ENCODE data around the gene MOCS3. TPM values are rescaled to one million over a fixed set of nuclear protein-coding genes. Genes with fewer than 3 reads are reported as not detected.

MOCS3 gene
- total RNA-seq, 1 experiment from 2014 or later = 13.4 TPM

GRCh38 chr20:51003753-51004152 lies 45.1 kb downstream of the MOCS3 start:
- ChIA-PET POLR2A (ENCODE audit: unreplicated experiment) (no interaction called here), CTCF (interaction anchor here (0.7 kb wide), 1 partner anchor 306 kb away, joined by 7 read pairs; no protein-coding TSS in a partner anchor)

GRCh38 chr20:51004305-51004727 lies 45.7 kb downstream of the MOCS3 start:
- no peaks in the 10 kb centered on the region for H3K9me3 ChIP-seq (ENCODE audit: low read length)
- H4K20me1 ChIP-seq (ENCODE audit: low read length) = no peaks in the 10 kb centered on the region
- no peak for ATAC-seq
- H3K9ac ChIP-seq (ENCODE audit: low read length) = no peak overlapping the region
- H2AFZ ChIP-seq (ENCODE audit: low read length) = no peak overlapping the region
- no peak overlapping the region for H3K4me2 ChIP-seq (ENCODE audit: low read length)
- TF ChIP-seq CTCF (conservative IDR thresholded peaks at IDR 0.05; ENCODE audit: low read depth, low read length) (no peak), EZH2phosphoT487 (IDR thresholded peaks at IDR 0.05; ENCODE audit: borderline replicate concordance, low read length) (no peak), EZH2 (IDR thresholded peaks at IDR 0.05; ENCODE audit: low read length, unreplicated experiment) (no peak)
- DNase-seq = no peak
- no peaks in the 10 kb centered on the region; the same call in 1 of the 2 replicates for H3K36me3 ChIP-seq (ENCODE audit: low read depth, low read length)
- H3F3A ChIP-seq (ENCODE audit: low read length, unreplicated experiment) = no peaks in the 10 kb centered on the region
- ChIA-PET POLR2A (ENCODE audit: unreplicated experiment) (no interaction called here), CTCF (no interaction called here)
- no peak overlapping the region for H3K4me3 ChIP-seq (ENCODE audit: low read length)
- no peak overlapping the region for H3K27ac ChIP-seq (ENCODE audit: low read length)
- H3K9me2 ChIP-seq (replicated peaks; ENCODE audit: low read length) = no peaks in the 10 kb centered on the region
- H3K4me1 ChIP-seq (ENCODE audit: insufficient read depth, low read length) = no peaks in the 10 kb centered on the region
- BruUV-seq (replicated peaks) = no TSS peak
- H3K79me2 ChIP-seq (ENCODE audit: low read length) = no peaks in the 10 kb centered on the region
- no peaks in the 10 kb centered on the region for H3K27me3 ChIP-seq (ENCODE audit: low read length)
- intact Hi-C loops (cut with micrococcal nuclease) = no loop called here

More at GRCh38 chr20:51003753-51004152, 45.1 kb downstream of the MOCS3 start:
- Histone ChIP-seq H3K9me3 (ENCODE audit: low read length) (no peaks in the 10 kb centered on the region), H3K4me1 (ENCODE audit: insufficient read depth, low read length) (no peaks in the 10 kb centered on the region), H3K79me2 (ENCODE audit: low read length) (no peaks in the 10 kb centered on the region), H3K27ac (ENCODE audit: low read length) (no peak overlapping the region), H3K4me3 (ENCODE audit: low read length) (no peak overlapping the region), H3K27me3 (ENCODE audit: low read length) (no peaks in the 10 kb centered on the region), H3K4me2 (ENCODE audit: low read length) (no peak overlapping the region), H4K20me1 (ENCODE audit: low read length) (no peaks in the 10 kb centered on the region), H2AFZ (ENCODE audit: low read length) (no peak overlapping the region), H3F3A (ENCODE audit: low read length, unreplicated experiment) (no peaks in the 10 kb centered on the region), H3K36me3 (ENCODE audit: low read depth, low read length) (no peaks in the 10 kb centered on the region), H3K9ac (ENCODE audit: low read length) (no peak overlapping the region), H3K9me2 (replicated peaks; ENCODE audit: low read length) (no peaks in the 10 kb centered on the region)
- TF ChIP-seq EZH2phosphoT487 (IDR thresholded peaks at IDR 0.05; ENCODE audit: borderline replicate concordance, low read length) (no peak), CTCF (conservative IDR thresholded peaks at IDR 0.05; ENCODE audit: low read depth, low read length) (no peak), EZH2 (IDR thresholded peaks at IDR 0.05; ENCODE audit: low read length, unreplicated experiment) (no peak)
- intact Hi-C loops (cut with micrococcal nuclease) = no loop called here
- no peak for ATAC-seq
- no peak for DNase-seq
- BruUV-seq (replicated peaks) = no TSS peak

GRCh38 chr20:51004781-51005180 lies 46.2 kb downstream of the MOCS3 start:
- Histone ChIP-seq H3K4me3 (ENCODE audit: low read length) (no peak overlapping the region), H3F3A (ENCODE audit: low read length, unreplicated experiment) (no peaks in the 10 kb centered on the region), H3K9me2 (replicated peaks; ENCODE audit: low read length) (no peaks in the 10 kb centered on the region), H3K9ac (ENCODE audit: low read length) (no peak overlapping the region), H3K4me1 (ENCODE audit: insufficient read depth, low read length) (no peaks in the 10 kb centered on the region), H2AFZ (ENCODE audit: low read length) (no peak overlapping the region), H3K27ac (ENCODE audit: low read length) (no peak overlapping the region), H3K36me3 (ENCODE audit: low read depth, low read length) (no peaks in the 10 kb centered on the region; the same call in 1 of the 2 replicates), H3K79me2 (ENCODE audit: low read length) (no peaks in the 10 kb centered on the region), H3K9me3 (ENCODE audit: low read length) (no peaks in the 10 kb centered on the region), H3K4me2 (ENCODE audit: low read length) (no peak overlapping the region), H4K20me1 (ENCODE audit: low read length) (no peaks in the 10 kb centered on the region), H3K27me3 (ENCODE audit: low read length) (no peaks in the 10 kb centered on the region)
- ChIA-PET CTCF (no interaction called here), POLR2A (ENCODE audit: unreplicated experiment) (no interaction called here)
- TF ChIP-seq CTCF (conservative IDR thresholded peaks at IDR 0.05; ENCODE audit: low read depth, low read length) (no peak), EZH2 (IDR thresholded peaks at IDR 0.05; ENCODE audit: low read length, unreplicated experiment) (no peak), EZH2phosphoT487 (IDR thresholded peaks at IDR 0.05; ENCODE audit: borderline replicate concordance, low read length) (no peak)
- BruUV-seq (replicated peaks) = no TSS peak
- ATAC-seq (no peak), DNase-seq (no peak)
- intact Hi-C loops (cut with micrococcal nuclease) = no loop called here
